GM23248 (cell line): ENCODE data around the gene DLGAP3. TPM values are rescaled to one million over a fixed set of nuclear protein-coding genes. Genes with fewer than 3 reads are reported as not detected.

Experiments used
- DNase-seq: peaks from one replicate; pipeline ENCODE4 v3.0.0-alpha.2; 2015
- H2AFZ ChIP-seq: fragments of 200-600 bp; sonication (generic); 2 replicates; pipeline ENCODE4 v1.6.1; 2016; ENCODE audit warnings: antibody characterized with exemption
- H3F3A ChIP-seq: fragments of 200-600 bp; sonication (generic); 2 replicates; pipeline ENCODE4 v1.6.1; 2016; ENCODE audit warnings: mild to moderate bottlenecking, antibody characterized with exemption, mixed run types; ENCODE audit not compliant: insufficient read depth
- H3K27ac ChIP-seq: fragments of 200-600 bp; sonication (generic); 2 replicates; pipeline ENCODE4 v1.5.1; 2016; ENCODE audit warnings: mild to moderate bottlenecking
- H3K27me3 ChIP-seq: fragments of 200-600 bp; sonication (generic); replicated peaks from 2 replicates; pipeline ENCODE4 v1.6.1; 2016; ENCODE audit warnings: mild to moderate bottlenecking; ENCODE audit not compliant: insufficient read depth
- H3K36me3 ChIP-seq: fragments of 200-600 bp; sonication (generic); 2 replicates; pipeline ENCODE4 v1.6.1; 2016; ENCODE audit warnings: low read depth, mild to moderate bottlenecking
- H3K4me1 ChIP-seq: fragments of 200-600 bp; sonication (generic); 2 replicates; pipeline ENCODE4 v1.6.1; 2016; ENCODE audit warnings: mild to moderate bottlenecking; ENCODE audit not compliant: insufficient read depth
- H3K4me2 ChIP-seq: fragments of 200-600 bp; sonication (generic); one replicate; pipeline ENCODE4 v1.6.1; 2016; ENCODE audit warnings: mild to moderate bottlenecking; ENCODE audit not compliant: unreplicated experiment
- H3K4me3 ChIP-seq: fragments of 200-600 bp; sonication (generic); 2 replicates; pipeline ENCODE4 v1.5.1; 2016; ENCODE audit warnings: mild to moderate bottlenecking
- H3K79me2 ChIP-seq: fragments of 200-600 bp; sonication (generic); 2 replicates; pipeline ENCODE4 v1.6.1; 2016; ENCODE audit warnings: mild to moderate bottlenecking; ENCODE audit not compliant: insufficient read depth
- H3K9ac ChIP-seq: fragments of 200-600 bp; sonication (generic); 2 replicates; pipeline ENCODE4 v1.6.1; 2016; ENCODE audit warnings: mild to moderate bottlenecking
- H3K9me2 ChIP-seq: fragments of 200-600 bp; sonication (generic); 2 replicates; pipeline ENCODE4 v1.6.1; 2016; ENCODE audit warnings: mixed run types, mild to moderate bottlenecking, moderate library complexity; ENCODE audit not compliant: insufficient read depth
- H3K9me3 ChIP-seq: fragments of 200-600 bp; sonication (generic); one replicate; pipeline ENCODE4 v1.6.1; 2017; ENCODE audit warnings: low read depth
- H4K20me1 ChIP-seq: fragments of 200-600 bp; sonication (generic); 2 replicates; pipeline ENCODE4 v1.6.0; 2016; ENCODE audit not compliant: insufficient read depth
- EZH2 ChIP-seq: fragments of 200-600 bp; sonication (generic); IDR thresholded peaks from 2 replicates; pipeline ENCODE4 v1.6.1; 2018; ENCODE audit warnings: antibody characterized with exemption, mild to moderate bottlenecking; ENCODE audit not compliant: insufficient read depth, poor library complexity, severe bottlenecking
- EZH2phosphoT487 ChIP-seq: fragments of 200-600 bp; sonication (generic); IDR thresholded peaks from 2 replicates; pipeline ENCODE4 v1.6.1; 2018; ENCODE audit warnings: antibody characterized with exemption, moderate library complexity, mild to moderate bottlenecking, low read depth; ENCODE audit not compliant: insufficient read depth
- WGBS, 2 experiments: methylation state at CpG; one replicate each; pipeline ENCODE4 v1.1.6; 2015 to 2017; ENCODE audit warnings: low lambda C conversion rate in 2 of 2, low coverage in 1 of 2; ENCODE audit errors: missing lambda C conversion rate in 2 of 2; 5-methylcytosine and 5-hydroxymethylcytosine counted together
- in situ Hi-C: fragments of 300-500 bp; cut with MboI; formaldehyde crosslinking; loops from 2 replicates; pipeline ENCODE4 v1.15.0; 2020
- polyA plus RNA-seq: library from polyadenylated mRNA; unstranded; fragments of >200 nt; fragmentation: Nextera tagmentation; extraction: Ambion mirVana; gene quantifications from 2 replicates; pipeline ENCODE4 v1.2.1, GENCODE V29; 2016
- total RNA-seq: library from RNA; depleted of rRNA; stranded (reverse); fragments of >200 nt; shearing (Covaris generic); gene quantifications from 2 replicates; pipeline ENCODE4 v1.2.3, GENCODE V29; 2014

DLGAP3 gene
- total and polyA plus RNA-seq, 2 experiments from 2014 or later, result 0.11 TPM; not detected in 1

GRCh38 chr1:34856697-34857096 is 72.8 kb downstream of the DLGAP3 start:
- H3K9me3 ChIP-seq, result no peaks in the 10 kb centered on the region
- no peak overlapping the region for H3K27ac ChIP-seq
- no peak for TF ChIP-seq EZH2
- TF ChIP-seq EZH2phosphoT487, result no peak
- H4K20me1 ChIP-seq, result 0 out of 2 replicates have a peak, but pooled peaks cover 9% of the 10 kb centered on the region
- in situ Hi-C loops, result no loop called here
- 98% methylated on average over 6 of the region's 6 CpGs for WGBS, 2 experiments
- no peak overlapping the region for H2AFZ ChIP-seq
- H3K4me2 ChIP-seq, result no peak overlapping the region
- peaks cover 63% of the 10 kb centered on the region for H3K79me2 ChIP-seq
- no peak overlapping the region for H3K4me3 ChIP-seq
- DNase-seq, result no peak
- no peaks in the 10 kb centered on the region for H3K9me2 ChIP-seq
- no peaks in the 10 kb centered on the region; the same call in 1 of the 2 replicates for H3K36me3 ChIP-seq
- peaks cover 21% of the 10 kb centered on the region for H3F3A ChIP-seq
- no peak overlapping the region for H3K9ac ChIP-seq
- no peaks in the 10 kb centered on the region for H3K27me3 ChIP-seq
- H3K4me1 ChIP-seq, result peaks cover 13% of the 10 kb centered on the region

GRCh38 chr1:34852677-34853217 is 76.7 kb downstream of the DLGAP3 start:
- Histone ChIP-seq H2AFZ (no peak overlapping the region), H3K27me3 (no peaks in the 10 kb centered on the region)
- TF ChIP-seq EZH2phosphoT487 (no peak), EZH2 (no peak)

GRCh38 chr1:34851431-34852105 is 77.9 kb downstream of the DLGAP3 start:
- no peak overlapping the region for H3K9ac ChIP-seq
- WGBS, 2 experiments, result 87 to 91% methylated on average over 13 of the region's 13 CpGs
- DNase-seq, result no peak
- no peak overlapping the region for H2AFZ ChIP-seq
- H3K9me2 ChIP-seq, result no peaks in the 10 kb centered on the region
- no peak overlapping the region for H3K27ac ChIP-seq
- in situ Hi-C loops, result no loop called here
- H3K9me3 ChIP-seq, result no peaks in the 10 kb centered on the region
- no peaks in the 10 kb centered on the region for H3K27me3 ChIP-seq
- no peak overlapping the region for H3K4me3 ChIP-seq
- peaks cover 21% of the 10 kb centered on the region for H3F3A ChIP-seq
- H3K79me2 ChIP-seq, result peaks cover 52% of the 10 kb centered on the region
- H3K4me1 ChIP-seq, result no peaks in the 10 kb centered on the region
- H4K20me1 ChIP-seq, result 0 out of 2 replicates have a peak, but pooled peaks cover 6% of the 10 kb centered on the region
- no peak overlapping the region for H3K4me2 ChIP-seq
- TF ChIP-seq EZH2phosphoT487 (no peak), EZH2 (no peak)
- no peaks in the 10 kb centered on the region; the same call in 1 of the 2 replicates for H3K36me3 ChIP-seq

More at GRCh38 chr1:34852677-34853217, 76.7 kb downstream of the DLGAP3 start:
- peaks cover 64% of the 10 kb centered on the region for H3K79me2 ChIP-seq
- in situ Hi-C loops, result no loop called here
- no peaks in the 10 kb centered on the region for H3K9me2 ChIP-seq
- no peak overlapping the region for H3K4me2 ChIP-seq
- no peak overlapping the region for H3K27ac ChIP-seq
- peaks cover 21% of the 10 kb centered on the region for H3F3A ChIP-seq
- WGBS, 2 experiments, result 38 to 40% methylated on average over 6 of the region's 6 CpGs
- no peaks in the 10 kb centered on the region; the same call in 1 of the 2 replicates for H3K36me3 ChIP-seq
- peaks cover 3% of the 10 kb centered on the region; the same call in 1 of the 2 replicates for H3K4me1 ChIP-seq
- no peak overlapping the region for H3K4me3 ChIP-seq
- no peaks in the 10 kb centered on the region for H3K9me3 ChIP-seq
- no peak overlapping the region for H3K9ac ChIP-seq
- 0 out of 2 replicates have a peak, but pooled peaks cover 9% of the 10 kb centered on the region for H4K20me1 ChIP-seq
- DNase-seq, result peak; percentile 94

GRCh38 chr1:34850382-34850781 is 79.1 kb downstream of the DLGAP3 start:
- Histone ChIP-seq H3F3A (peaks cover 21% of the 10 kb centered on the region), H3K27ac (no peak overlapping the region), H3K4me1 (no peaks in the 10 kb centered on the region), H3K4me2 (no peak overlapping the region), H3K9me3 (no peaks in the 10 kb centered on the region), H3K9me2 (no peaks in the 10 kb centered on the region), H3K27me3 (no peaks in the 10 kb centered on the region), H2AFZ (no peak overlapping the region), H3K79me2 (peaks cover 44% of the 10 kb centered on the region), H3K4me3 (no peak overlapping the region), H3K36me3 (no peaks in the 10 kb centered on the region; the same call in 1 of the 2 replicates), H4K20me1 (0 out of 2 replicates have a peak, but pooled peaks cover 2% of the 10 kb centered on the region), H3K9ac (no peak overlapping the region)
- in situ Hi-C loops, result no loop called here
- WGBS, 2 experiments, result 85 to 87% methylated on average over 6 of the region's 6 CpGs
- DNase-seq, result no peak
- TF ChIP-seq EZH2 (no peak), EZH2phosphoT487 (no peak)
